HG02938 (cell line): Measurements from ENCODE around the gene HSD17B11.
"Not testable (repeated sequence)": the region's sequence is repeated elsewhere in the genome, so short reads cannot be mapped to it uniquely, and the experiment has no call there.

Experiments used
- ATAC-seq: cut with Tn5 transposase; IDR thresholded peaks from one replicate; pipeline ENCODE4 v1.9.1; 2021; ENCODE audit warnings: mild to moderate bottlenecking, moderate library complexity; ENCODE audit not compliant: unreplicated experiment

The HSD17B11 gene

GRCh38 chr4:87390891-87391575, at the start of gene HSD17B11:
HSD17B11 (minus strand) TSS chr4:87391188; CDS start chr4:87391070, 118 bp downstream.
- ATAC-seq = peak; percentile 99

GRCh38 chr4:87433342-87433741, 42.4 kb upstream of the HSD17B11 start:
- no peak for ATAC-seq

GRCh38 chr4:87430038-87430437, 39.0 kb upstream of the HSD17B11 start:
- no peak for ATAC-seq

GRCh38 chr4:87428979-87429378, 38.0 kb upstream of the HSD17B11 start:
- no peak for ATAC-seq

- no peak for ATAC-seq
These were observed 36.5 kb upstream of the HSD17B11 start for GRCh38 chr4:87427518-87427868.

GRCh38 chr4:87426865-87427517, 36.0 kb upstream of the HSD17B11 start:
- ATAC-seq = no peak

GRCh38 chr4:87425711-87426110, 34.7 kb upstream of the HSD17B11 start:
- ATAC-seq = no peak

GRCh38 chr4:87424099-87424543, 33.1 kb upstream of the HSD17B11 start:
- not testable (repeated sequence) for ATAC-seq

- no peak for ATAC-seq
These were observed 32.5 kb upstream of the HSD17B11 start for GRCh38 chr4:87423317-87424098.

GRCh38 chr4:87422104-87423052, 31.4 kb upstream of the HSD17B11 start, which contains the start of gene NUDT9:
NUDT9 (plus strand) TSS chr4:87422573; CDS start chr4:87422906, 333 bp downstream.
- peak; percentile 86 for ATAC-seq

- ATAC-seq = no peak
These were observed 29.4 kb upstream of the HSD17B11 start for GRCh38 chr4:87420276-87420830.

GRCh38 chr4:87419578-87420249, 28.7 kb upstream of the HSD17B11 start:
- no peak for ATAC-seq

- not testable (repeated sequence) for ATAC-seq
These were observed 27.4 kb upstream of the HSD17B11 start for GRCh38 chr4:87418410-87418809.

GRCh38 chr4:87416965-87417364, 26.0 kb upstream of the HSD17B11 start:
- ATAC-seq = no peak

GRCh38 chr4:87414816-87415215, 23.8 kb upstream of the HSD17B11 start:
- ATAC-seq = no peak

- no peak for ATAC-seq
These were observed 19.7 kb upstream of the HSD17B11 start for GRCh38 chr4:87410679-87411078.

GRCh38 chr4:87410157-87410556, 19.2 kb upstream of the HSD17B11 start:
- no peak for ATAC-seq

- ATAC-seq = no peak
These were observed 18.5 kb upstream of the HSD17B11 start for GRCh38 chr4:87409420-87409939.

- not testable (repeated sequence) for ATAC-seq
These were observed 15.9 kb upstream of the HSD17B11 start for GRCh38 chr4:87406902-87407301.
